SJCRH30 (cell line): Measurements from ENCODE around the gene KCNE4. TPM values are rescaled to one million over a fixed set of nuclear protein-coding genes. Genes with fewer than 3 reads are reported as not detected.

ENCODE experiments used
- DNase-seq, 2 experiments: peaks; one replicate each; pipeline ENCODE4 v3.0.0-alpha.2; 2015 to 2020
- H3K27ac ChIP-seq: fragments of 250-450 bp; sonication (Bioruptor Pico); 2 replicates; pipeline ENCODE4 v1.5.1; 2020; ENCODE audit warnings: mild to moderate bottlenecking, moderate library complexity
- H3K27me3 ChIP-seq: fragments of 250-450 bp; sonication (Bioruptor Pico); 2 replicates; pipeline ENCODE4 v1.5.1; 2020; ENCODE audit warnings: mild to moderate bottlenecking, moderate library complexity
- H3K36me3 ChIP-seq: fragments of 250-450 bp; sonication (Bioruptor Pico); 2 replicates; pipeline ENCODE4 v1.5.1; 2020; ENCODE audit warnings: mild to moderate bottlenecking, moderate library complexity
- H3K4me1 ChIP-seq: fragments of 250-450 bp; sonication (Bioruptor Pico); 2 replicates; pipeline ENCODE4 v1.5.1; 2020; ENCODE audit warnings: mild to moderate bottlenecking, moderate library complexity
- H3K4me3 ChIP-seq: fragments of 250-450 bp; sonication (Bioruptor Pico); 2 replicates; pipeline ENCODE4 v1.5.1; 2020; ENCODE audit warnings: mild to moderate bottlenecking, moderate library complexity
- H3K9me3 ChIP-seq: fragments of 250-450 bp; sonication (Bioruptor Pico); replicated peaks from 2 replicates; pipeline ENCODE4 v1.5.1; 2020; ENCODE audit warnings: mild to moderate bottlenecking, moderate library complexity
- total RNA-seq: library from RNA; depleted of rRNA; stranded (reverse); fragments of >200 nt; shearing (Covaris generic); gene quantifications from 2 replicates; pipeline ENCODE4 v1.2.3, GENCODE V29; 2014; rRNA removed

KCNE4 gene, protein sequence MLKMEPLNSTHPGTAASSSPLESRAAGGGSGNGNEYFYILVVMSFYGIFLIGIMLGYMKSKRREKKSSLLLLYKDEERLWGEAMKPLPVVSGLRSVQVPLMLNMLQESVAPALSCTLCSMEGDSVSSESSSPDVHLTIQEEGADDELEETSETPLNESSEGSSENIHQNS
- total RNA-seq: 0.02 TPM in 1 of 2 replicates, not detected in the other

GRCh38 chr2:223051693-223052289, at the start of gene KCNE4:
Gene KCNE4 (plus strand): TSS chr2:223052190. CDS start chr2:223052831, 641 bp downstream.
- H3K4me3 ChIP-seq: no peak within 1 kb of the TSS
- H3K27ac ChIP-seq: no peak within 1 kb of the TSS
- H3K9me3 ChIP-seq: no peaks in the 10 kb centered on the region
- H3K27me3 ChIP-seq: peaks cover 6% of the 10 kb centered on the region; the same call in 1 of the 2 replicates
- DNase-seq: no peak
- no peaks in the 10 kb centered on the region for H3K4me1 ChIP-seq
- no peaks in the 10 kb centered on the region for H3K36me3 ChIP-seq

- H3K9me3 ChIP-seq: no peaks in the 10 kb centered on the region
- no peak for DNase-seq
- H3K27me3 ChIP-seq: no peaks in the 10 kb centered on the region
- H3K4me1 ChIP-seq: no peaks in the 10 kb centered on the region
- no peak overlapping the region for H3K27ac ChIP-seq
- H3K36me3 ChIP-seq: no peaks in the 10 kb centered on the region
- no peak overlapping the region for H3K4me3 ChIP-seq
Measured at GRCh38 chr2:223003191-223003590, 48.8 kb upstream of the KCNE4 start.

- DNase-seq: no peak
- no peaks in the 10 kb centered on the region for H3K4me1 ChIP-seq
- H3K36me3 ChIP-seq: no peaks in the 10 kb centered on the region
- H3K27me3 ChIP-seq: no peaks in the 10 kb centered on the region
- no peaks in the 10 kb centered on the region for H3K9me3 ChIP-seq
- no peak overlapping the region for H3K4me3 ChIP-seq
- no peak overlapping the region for H3K27ac ChIP-seq
Measured at GRCh38 chr2:223005496-223005895, 46.5 kb upstream of the KCNE4 start.

DNA sequence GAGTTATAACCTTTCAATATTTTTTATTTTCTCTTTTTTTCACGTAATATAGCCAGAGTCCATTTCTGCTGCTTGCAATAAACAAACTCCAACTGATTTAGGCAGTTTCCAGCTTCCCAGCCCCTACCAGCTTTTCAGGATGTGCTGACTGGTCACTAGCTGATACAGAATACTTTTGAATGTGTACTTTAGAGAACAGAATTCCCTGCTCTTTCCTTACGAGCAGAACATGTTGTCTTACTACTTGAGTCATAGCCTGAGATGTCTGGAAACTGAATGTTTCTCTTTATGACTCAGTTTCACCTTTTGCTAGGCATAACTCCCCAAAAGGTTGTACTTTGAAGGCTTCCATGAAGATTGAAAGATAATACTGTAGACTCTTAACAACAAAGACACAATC, 44.5 kb upstream of the KCNE4 start:
- Histone ChIP-seq H3K4me3 (no peak overlapping the region), H3K27ac (no peak overlapping the region), H3K36me3 (no peaks in the 10 kb centered on the region), H3K4me1 (no peaks in the 10 kb centered on the region), H3K9me3 (no peaks in the 10 kb centered on the region), H3K27me3 (peaks cover 2% of the 10 kb centered on the region; the same call in 1 of the 2 replicates)
- no peak for DNase-seq

DNA sequence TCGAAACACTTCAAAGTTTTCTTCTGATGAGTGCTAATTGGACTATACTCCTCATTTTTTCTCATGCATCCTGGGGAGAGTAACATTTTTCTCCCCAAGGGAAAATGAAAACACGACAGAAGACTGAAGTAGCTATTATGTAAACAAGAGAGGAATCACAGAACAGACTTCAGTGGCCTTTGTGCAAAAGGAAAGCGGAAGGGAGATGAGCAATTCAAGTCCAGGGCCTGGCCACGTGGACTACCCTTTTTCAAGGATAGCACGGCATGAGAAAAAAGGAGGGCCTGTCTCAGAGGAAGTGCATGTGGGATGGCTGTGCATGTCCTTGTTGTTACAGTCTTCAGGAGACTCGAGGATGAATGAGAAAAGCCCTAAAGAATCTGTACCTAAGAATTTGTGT, 43.8 kb upstream of the KCNE4 start:
- no peaks in the 10 kb centered on the region for H3K36me3 ChIP-seq
- H3K27ac ChIP-seq: no peak overlapping the region
- peaks cover 2% of the 10 kb centered on the region; the same call in 1 of the 2 replicates for H3K27me3 ChIP-seq
- no peaks in the 10 kb centered on the region for H3K4me1 ChIP-seq
- no peak overlapping the region for H3K4me3 ChIP-seq
- DNase-seq: no peak
- no peaks in the 10 kb centered on the region for H3K9me3 ChIP-seq

GRCh38 chr2:223008956-223009355, 43.0 kb upstream of the KCNE4 start:
- Histone ChIP-seq H3K4me3 (no peak overlapping the region), H3K27ac (no peak overlapping the region)
- no peak for DNase-seq

GRCh38 chr2:223010641-223011040, 41.3 kb upstream of the KCNE4 start:
- H3K4me3 ChIP-seq: no peak overlapping the region
- DNase-seq: no peak
- no peak overlapping the region for H3K27ac ChIP-seq
- H3K4me1 ChIP-seq: no peaks in the 10 kb centered on the region
- H3K9me3 ChIP-seq: no peaks in the 10 kb centered on the region
- H3K27me3 ChIP-seq: peaks cover 2% of the 10 kb centered on the region; the same call in 1 of the 2 replicates
- no peaks in the 10 kb centered on the region for H3K36me3 ChIP-seq

More at GRCh38 chr2:223008956-223009355, 43.0 kb upstream of the KCNE4 start:
- peaks cover 2% of the 10 kb centered on the region; the same call in 1 of the 2 replicates for H3K27me3 ChIP-seq
- H3K4me1 ChIP-seq: no peaks in the 10 kb centered on the region
- no peaks in the 10 kb centered on the region for H3K36me3 ChIP-seq
- H3K9me3 ChIP-seq: no peaks in the 10 kb centered on the region

DNA sequence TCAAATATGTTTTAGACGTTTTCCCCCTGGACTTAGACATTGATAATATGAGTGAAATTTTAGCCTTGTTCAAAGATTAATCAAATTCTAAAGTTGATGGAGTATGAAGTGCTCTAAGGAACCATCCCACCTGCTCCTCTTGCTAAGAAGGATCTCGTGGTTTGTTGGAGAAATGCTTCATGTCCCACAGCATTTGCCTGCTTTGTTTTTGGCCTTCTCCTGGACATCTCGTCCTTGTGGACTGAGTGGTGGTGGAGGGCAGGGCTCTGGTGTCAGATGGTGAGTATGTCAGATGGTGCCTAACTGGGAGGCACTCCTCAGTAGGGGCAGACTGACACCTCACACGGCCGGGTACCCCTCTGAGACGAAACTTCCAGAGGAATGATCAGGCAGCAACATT, 39.7 kb upstream of the KCNE4 start:
- H3K27me3 ChIP-seq: peaks cover 2% of the 10 kb centered on the region; the same call in 1 of the 2 replicates
- no peak for DNase-seq
- H3K9me3 ChIP-seq: peaks cover 3% of the 10 kb centered on the region; the same call in 1 of the 2 replicates
- no peak overlapping the region for H3K4me3 ChIP-seq
- no peaks in the 10 kb centered on the region for H3K4me1 ChIP-seq
- H3K36me3 ChIP-seq: no peaks in the 10 kb centered on the region
- no peak overlapping the region for H3K27ac ChIP-seq

GRCh38 chr2:223019390-223019930, 32.5 kb upstream of the KCNE4 start:
- peaks cover 4% of the 10 kb centered on the region; the same call in 1 of the 2 replicates for H3K9me3 ChIP-seq
- no peak for DNase-seq
- no peaks in the 10 kb centered on the region for H3K4me1 ChIP-seq
- H3K27ac ChIP-seq: no peak overlapping the region
- no peaks in the 10 kb centered on the region for H3K36me3 ChIP-seq
- no peaks in the 10 kb centered on the region for H3K27me3 ChIP-seq
- H3K4me3 ChIP-seq: no peak overlapping the region

- H3K9me3 ChIP-seq: peaks cover 4% of the 10 kb centered on the region; the same call in 1 of the 2 replicates
- no peaks in the 10 kb centered on the region for H3K27me3 ChIP-seq
- no peak for DNase-seq
- H3K36me3 ChIP-seq: no peaks in the 10 kb centered on the region
- H3K4me3 ChIP-seq: no peak overlapping the region
- no peak overlapping the region for H3K27ac ChIP-seq
- H3K4me1 ChIP-seq: no peaks in the 10 kb centered on the region
Measured at GRCh38 chr2:223019987-223020717, 31.8 kb upstream of the KCNE4 start.

GRCh38 chr2:223020971-223021675, 30.9 kb upstream of the KCNE4 start:
- Histone ChIP-seq H3K36me3 (no peaks in the 10 kb centered on the region), H3K4me1 (no peaks in the 10 kb centered on the region), H3K9me3 (peaks cover 4% of the 10 kb centered on the region; the same call in 1 of the 2 replicates), H3K27me3 (no peaks in the 10 kb centered on the region), H3K4me3 (no peak overlapping the region), H3K27ac (no peak overlapping the region)
- peak in 1 of 2 experiments; percentile 20 for DNase-seq

- no peak overlapping the region for H3K27ac ChIP-seq
- no peaks in the 10 kb centered on the region for H3K36me3 ChIP-seq
- no peak for DNase-seq
- H3K4me3 ChIP-seq: no peak overlapping the region
- H3K4me1 ChIP-seq: no peaks in the 10 kb centered on the region
- H3K27me3 ChIP-seq: no peaks in the 10 kb centered on the region
- H3K9me3 ChIP-seq: no peaks in the 10 kb centered on the region
Measured at GRCh38 chr2:223026357-223027110, 25.5 kb upstream of the KCNE4 start.

DNA sequence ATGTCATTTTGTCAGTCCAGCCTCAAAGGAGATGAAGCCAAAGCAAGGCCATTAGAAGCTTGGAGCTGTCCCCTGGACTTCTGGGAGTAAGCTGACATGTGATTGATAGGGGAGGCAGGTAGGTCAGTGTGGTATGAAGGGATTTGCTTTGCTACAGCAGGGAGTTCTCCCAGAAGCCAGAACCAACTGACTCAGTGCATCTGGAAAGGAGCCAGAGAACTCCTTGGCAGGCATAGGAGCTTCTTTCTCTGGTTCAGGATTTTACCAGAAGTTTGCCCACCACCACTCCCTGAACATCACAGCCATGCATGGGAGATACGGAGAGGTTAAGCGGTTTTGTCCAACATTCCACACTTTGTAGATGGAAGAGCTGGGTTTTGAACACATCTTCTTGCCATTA, 24.5 kb upstream of the KCNE4 start:
- Histone ChIP-seq H3K9me3 (0 out of 2 replicates have a peak, but pooled peaks cover 7% of the 10 kb centered on the region), H3K4me3 (no peak overlapping the region), H3K4me1 (no peaks in the 10 kb centered on the region), H3K36me3 (no peaks in the 10 kb centered on the region), H3K27me3 (no peaks in the 10 kb centered on the region), H3K27ac (no peak overlapping the region)
- DNase-seq: no peak

GRCh38 chr2:223029287-223029686, 22.7 kb upstream of the KCNE4 start:
- no peaks in the 10 kb centered on the region for H3K4me1 ChIP-seq
- no peaks in the 10 kb centered on the region for H3K27me3 ChIP-seq
- no peak overlapping the region for H3K4me3 ChIP-seq
- H3K36me3 ChIP-seq: no peaks in the 10 kb centered on the region
- no peak for DNase-seq
- H3K27ac ChIP-seq: no peak overlapping the region
- H3K9me3 ChIP-seq: 0 out of 2 replicates have a peak, but pooled peaks cover 7% of the 10 kb centered on the region
